Measurements from ENCODE around the gene PPIP5K2. TPM values are rescaled to one million over a fixed set of nuclear protein-coding genes. Genes with fewer than 3 reads are reported as not detected.
A peak's percentile ranks its signal among the peaks of the same experiment; 100 is the strongest.

The PPIP5K2 gene
- total RNA-seq, 1 donor from 2014 or later = 71.5 TPM

DNA sequence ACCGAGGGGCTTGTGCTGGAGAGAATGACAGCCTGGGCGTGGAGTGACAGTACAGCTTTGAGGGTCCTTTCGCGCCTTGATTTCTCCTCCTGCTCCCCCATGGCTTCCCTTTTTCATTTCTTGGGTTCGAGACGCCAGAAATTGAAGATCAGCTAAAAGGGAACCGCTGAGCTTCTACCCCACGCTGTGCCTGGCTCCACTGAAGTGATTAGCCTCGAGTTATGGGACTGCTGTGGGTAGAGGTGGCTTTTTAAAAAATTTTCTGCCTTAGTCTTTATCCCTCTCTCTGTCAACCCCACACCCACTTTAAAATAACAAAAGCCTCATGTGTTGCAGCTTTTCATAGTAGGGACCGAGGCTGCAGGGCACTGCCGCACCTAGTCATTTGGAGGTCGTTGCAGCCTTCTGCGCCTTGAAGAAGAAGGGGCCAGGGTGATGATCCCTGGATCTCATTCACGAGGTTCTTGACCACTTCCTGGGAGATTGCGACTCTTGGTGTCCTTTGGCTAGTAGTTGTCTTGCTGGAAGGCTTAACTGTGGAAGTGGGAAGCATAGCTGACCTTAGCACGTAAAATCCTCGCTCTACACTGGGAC lies 603 bp downstream of the PPIP5K2 start:
- no peak for DNase-seq (ENCODE audit: extremely low spot score, unreplicated experiment)
- no peaks in the 10 kb centered on the region for H3K9me3 Mint-ChIP-seq
- peaks cover 16% of the 10 kb centered on the region for H3K4me1 Mint-ChIP-seq (ENCODE audit: unreplicated experiment)
- peak overlapping the region; percentile 99 for H3K27ac Mint-ChIP-seq
- no peaks in the 10 kb centered on the region for H3K27me3 Mint-ChIP-seq
- TF ChIP-seq, protein P1, sequence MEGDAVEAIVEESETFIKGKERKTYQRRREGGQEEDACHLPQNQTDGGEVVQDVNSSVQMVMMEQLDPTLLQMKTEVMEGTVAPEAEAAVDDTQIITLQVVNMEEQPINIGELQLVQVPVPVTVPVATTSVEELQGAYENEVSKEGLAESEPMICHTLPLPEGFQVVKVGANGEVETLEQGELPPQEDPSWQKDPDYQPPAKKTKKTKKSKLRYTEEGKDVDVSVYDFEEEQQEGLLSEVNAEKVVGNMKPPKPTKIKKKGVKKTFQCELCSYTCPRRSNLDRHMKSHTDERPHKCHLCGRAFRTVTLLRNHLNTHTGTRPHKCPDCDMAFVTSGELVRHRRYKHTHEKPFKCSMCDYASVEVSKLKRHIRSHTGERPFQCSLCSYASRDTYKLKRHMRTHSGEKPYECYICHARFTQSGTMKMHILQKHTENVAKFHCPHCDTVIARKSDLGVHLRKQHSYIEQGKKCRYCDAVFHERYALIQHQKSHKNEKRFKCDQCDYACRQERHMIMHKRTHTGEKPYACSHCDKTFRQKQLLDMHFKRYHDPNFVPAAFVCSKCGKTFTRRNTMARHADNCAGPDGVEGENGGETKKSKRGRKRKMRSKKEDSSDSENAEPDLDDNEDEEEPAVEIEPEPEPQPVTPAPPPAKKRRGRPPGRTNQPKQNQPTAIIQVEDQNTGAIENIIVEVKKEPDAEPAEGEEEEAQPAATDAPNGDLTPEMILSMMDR (conservative IDR thresholded peaks at IDR 0.05) = no peak
- peaks cover 11% of the 10 kb centered on the region for H3K36me3 Mint-ChIP-seq
- H3K4me3 Mint-ChIP-seq = peak overlapping the region; percentile 96

DNA sequence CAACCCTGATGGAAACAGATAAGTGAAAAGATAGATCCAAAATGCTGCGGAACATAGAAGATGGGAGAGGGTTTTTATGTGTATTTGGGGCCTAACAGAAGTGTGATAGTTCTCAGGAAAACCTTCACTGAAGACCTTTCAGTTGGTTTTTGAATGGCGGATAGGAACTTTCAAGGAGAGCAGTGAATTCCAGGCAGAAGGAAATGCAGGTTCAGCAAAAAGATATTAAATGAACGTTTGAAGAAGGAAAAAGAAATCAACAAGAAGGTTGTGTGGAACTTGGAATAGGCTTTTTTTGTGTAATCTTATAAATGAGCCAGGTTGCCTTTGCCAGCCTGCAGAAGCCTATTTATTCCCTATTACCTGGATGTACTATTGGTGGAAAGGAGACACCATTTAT lies 2.1 kb downstream of the PPIP5K2 start:
- H3K36me3 Mint-ChIP-seq = peaks cover 11% of the 10 kb centered on the region
- H3K9me3 Mint-ChIP-seq = no peaks in the 10 kb centered on the region
- no peak overlapping the region for H3K27ac Mint-ChIP-seq
- DNase-seq (ENCODE audit: extremely low spot score, unreplicated experiment) = no peak
- no peaks in the 10 kb centered on the region for H3K27me3 Mint-ChIP-seq
- H3K4me3 Mint-ChIP-seq = peak overlapping the region; percentile 96
- H3K4me1 Mint-ChIP-seq (ENCODE audit: unreplicated experiment) = peaks cover 16% of the 10 kb centered on the region
- TF ChIP-seq, protein P1 (conservative IDR thresholded peaks at IDR 0.05) = no peak

GRCh38 chr5:103126557-103126956 lies 6.5 kb downstream of the PPIP5K2 start:
- TF ChIP-seq, protein P1 (conservative IDR thresholded peaks at IDR 0.05) = no peak
- no peak overlapping the region for H3K27ac Mint-ChIP-seq

DNA sequence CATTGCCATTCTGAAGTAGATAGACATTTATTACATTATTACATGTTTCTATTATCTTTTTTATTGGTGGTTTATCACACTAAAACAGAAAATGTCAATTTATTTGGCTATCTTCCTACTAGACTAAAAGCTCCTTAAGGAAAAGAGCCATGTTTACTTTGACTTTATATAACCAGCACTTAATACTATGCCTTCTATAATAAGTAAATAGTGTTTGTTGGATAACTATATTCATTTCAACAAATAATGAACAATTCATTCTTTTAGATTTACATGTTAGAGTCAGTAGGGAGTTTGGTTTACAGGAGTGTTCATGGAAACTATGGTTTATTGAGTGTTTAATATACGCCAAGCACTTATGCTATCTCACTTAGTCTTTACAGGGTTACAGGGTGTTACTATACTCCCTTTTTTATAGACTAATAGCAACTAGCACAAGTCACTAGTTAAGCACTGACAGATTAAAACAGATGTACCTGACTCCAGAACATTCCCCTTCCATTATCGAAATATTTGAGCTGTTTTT lies 7.3 kb downstream of the PPIP5K2 start:
- DNase-seq (ENCODE audit: extremely low spot score, unreplicated experiment) = no peak
- TF ChIP-seq, protein P1 (conservative IDR thresholded peaks at IDR 0.05) = no peak
- Mint-ChIP-seq H3K4me3 (no peak overlapping the region), H3K27me3 (no peaks in the 10 kb centered on the region), H3K9me3 (no peaks in the 10 kb centered on the region), H3K4me1 (ENCODE audit: unreplicated experiment) (peaks cover 7% of the 10 kb centered on the region), H3K27ac (no peak overlapping the region), H3K36me3 (peaks cover 24% of the 10 kb centered on the region)

More at GRCh38 chr5:103126557-103126956, 6.5 kb downstream of the PPIP5K2 start:
- Mint-ChIP-seq H3K4me3 (no peak overlapping the region), H3K9me3 (no peaks in the 10 kb centered on the region), H3K36me3 (peaks cover 24% of the 10 kb centered on the region), H3K27me3 (no peaks in the 10 kb centered on the region), H3K4me1 (ENCODE audit: unreplicated experiment) (peaks cover 15% of the 10 kb centered on the region)
- DNase-seq (ENCODE audit: extremely low spot score, unreplicated experiment) = no peak

DNA sequence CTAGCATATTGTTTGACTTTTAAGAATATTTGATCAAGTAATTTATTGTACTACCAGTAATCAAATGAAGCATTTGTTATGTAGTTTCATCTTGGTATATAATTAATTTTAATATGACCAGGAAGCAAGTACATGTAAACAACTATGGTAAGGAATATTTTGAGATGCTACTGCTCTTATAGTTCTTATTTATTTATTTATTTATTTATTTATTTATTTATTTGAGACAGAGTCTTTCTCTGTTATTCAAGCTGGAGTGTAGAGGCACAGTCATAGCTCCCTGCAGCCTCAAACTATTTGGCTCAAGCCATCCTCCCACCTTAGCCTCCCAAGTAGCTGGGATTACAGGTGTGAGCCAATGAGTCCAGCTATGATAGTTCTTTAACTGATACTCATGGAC lies 8.1 kb downstream of the PPIP5K2 start:
- Mint-ChIP-seq H3K27me3 (no peaks in the 10 kb centered on the region), H3K36me3 (peaks cover 22% of the 10 kb centered on the region), H3K4me1 (ENCODE audit: unreplicated experiment) (no peaks in the 10 kb centered on the region), H3K9me3 (no peaks in the 10 kb centered on the region), H3K4me3 (no peak overlapping the region), H3K27ac (no peak overlapping the region)
- TF ChIP-seq, protein P1 (conservative IDR thresholded peaks at IDR 0.05) = no peak
- no peak for DNase-seq (ENCODE audit: extremely low spot score, unreplicated experiment)
